ENCODE data around the gene HPSE2. TPM values are rescaled to one million over a fixed set of nuclear protein-coding genes. Genes with fewer than 3 reads are reported as not detected.

Gene HPSE2
- polyA plus RNA-seq, 1 of the 3 experiments (the other 2 are of a cell fraction) = not detected

- POLR2A ChIA-PET = no interaction called here
- H3K9me3 ChIP-seq = no peaks in the 10 kb centered on the region
- WGBS (ENCODE audit: low lambda C conversion rate) = 3% methylated on average over 2 of the region's 2 CpGs
- H3F3A ChIP-seq (replicated peaks; ENCODE audit: insufficient read depth) = no peaks in the 10 kb centered on the region
- H3K4me3 ChIP-seq (ENCODE audit: low read depth in 2 of 2, low read length in 1 of 2) = no peak overlapping the region
- no peaks in the 10 kb centered on the region for H3K4me1 ChIP-seq (ENCODE audit: control insufficient read depth in 1 of 2, insufficient read depth in 2 of 2, low read depth in 1 of 2, low read length in 1 of 2)
- H4K20me1 ChIP-seq (ENCODE audit: insufficient read depth) = no peaks in the 10 kb centered on the region
- no peak overlapping the region for H2AFZ ChIP-seq (ENCODE audit: low read depth)
- H3K4me2 ChIP-seq = no peak overlapping the region
- H3K9me2 ChIP-seq = no peaks in the 10 kb centered on the region
- no peak overlapping the region for H3K27ac ChIP-seq (ENCODE audit: low read depth in 2 of 2, low read length in 1 of 2)
- H3K9ac ChIP-seq = no peak overlapping the region
- no peaks in the 10 kb centered on the region for H3K79me2 ChIP-seq (ENCODE audit: insufficient read depth)
- DNase-seq = no peak
- CTCF ChIA-PET = no interaction called here
- TF ChIP-seq YY1 (IDR thresholded peaks at IDR 0.05; ENCODE audit: low read depth) (no peak), RFX5 (IDR thresholded peaks at IDR 0.05; ENCODE audit: low read length) (no peak), GATA2 (CRISPR knock-in tag; IDR thresholded peaks at IDR 0.05) (no peak), EZH2phosphoT487 (IDR thresholded peaks at IDR 0.05; ENCODE audit: borderline replicate concordance, low read depth) (no peak), REST (IDR thresholded peaks at IDR 0.05; ENCODE audit: low read depth, low read length) (no peak), GABPA (IDR thresholded peaks at IDR 0.05; ENCODE audit: low read depth) (no peak), MXI1 (IDR thresholded peaks at IDR 0.05; ENCODE audit: low read depth, low read length) (no peak), FOXM1 (IDR thresholded peaks at IDR 0.05; ENCODE audit: low read depth) (no peak), TEAD4 (IDR thresholded peaks at IDR 0.05; ENCODE audit: borderline replicate concordance, insufficient read depth) (no peak), FOSL2 (IDR thresholded peaks at IDR 0.05; ENCODE audit: borderline replicate concordance, low read depth) (no peak)
- TF ChIP-seq, protein P1, sequence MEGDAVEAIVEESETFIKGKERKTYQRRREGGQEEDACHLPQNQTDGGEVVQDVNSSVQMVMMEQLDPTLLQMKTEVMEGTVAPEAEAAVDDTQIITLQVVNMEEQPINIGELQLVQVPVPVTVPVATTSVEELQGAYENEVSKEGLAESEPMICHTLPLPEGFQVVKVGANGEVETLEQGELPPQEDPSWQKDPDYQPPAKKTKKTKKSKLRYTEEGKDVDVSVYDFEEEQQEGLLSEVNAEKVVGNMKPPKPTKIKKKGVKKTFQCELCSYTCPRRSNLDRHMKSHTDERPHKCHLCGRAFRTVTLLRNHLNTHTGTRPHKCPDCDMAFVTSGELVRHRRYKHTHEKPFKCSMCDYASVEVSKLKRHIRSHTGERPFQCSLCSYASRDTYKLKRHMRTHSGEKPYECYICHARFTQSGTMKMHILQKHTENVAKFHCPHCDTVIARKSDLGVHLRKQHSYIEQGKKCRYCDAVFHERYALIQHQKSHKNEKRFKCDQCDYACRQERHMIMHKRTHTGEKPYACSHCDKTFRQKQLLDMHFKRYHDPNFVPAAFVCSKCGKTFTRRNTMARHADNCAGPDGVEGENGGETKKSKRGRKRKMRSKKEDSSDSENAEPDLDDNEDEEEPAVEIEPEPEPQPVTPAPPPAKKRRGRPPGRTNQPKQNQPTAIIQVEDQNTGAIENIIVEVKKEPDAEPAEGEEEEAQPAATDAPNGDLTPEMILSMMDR (IDR thresholded peaks at IDR 0.05) = no peak
- peaks cover 2% of the 10 kb centered on the region; the same call in 1 of the 2 replicates for H3K27me3 ChIP-seq (ENCODE audit: insufficient read depth)
- no peaks in the 10 kb centered on the region for H3K36me3 ChIP-seq (replicated peaks in 1 of 2; ENCODE audit: control insufficient read depth in 1 of 2, insufficient read depth in 2 of 2, low read length in 1 of 2)
Observed at GRCh38 chr10:98563811-98564210, 671.8 kb downstream of the HPSE2 start.

DNA sequence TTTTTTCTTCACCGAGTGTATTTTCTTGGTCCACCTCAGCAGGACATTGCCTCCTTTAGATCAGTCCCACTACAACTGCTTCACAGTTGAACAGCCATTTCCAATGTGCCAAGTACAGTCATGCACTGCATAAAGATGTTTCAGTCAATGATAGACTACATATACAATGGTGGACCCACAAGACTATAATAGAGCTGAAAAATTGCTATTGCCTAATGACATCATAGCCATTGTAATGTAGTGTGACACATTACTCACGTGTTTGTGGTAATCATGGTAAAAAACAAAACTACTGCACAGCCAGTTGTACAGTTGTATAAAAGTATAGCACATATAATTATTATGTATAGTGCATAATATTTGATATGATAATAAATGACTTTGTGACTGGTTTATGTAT, 675.1 kb downstream of the HPSE2 start:
- no peaks in the 10 kb centered on the region for H3K4me1 ChIP-seq (ENCODE audit: control insufficient read depth in 1 of 2, insufficient read depth in 2 of 2, low read depth in 1 of 2, low read length in 1 of 2)
- H3K27me3 ChIP-seq (ENCODE audit: insufficient read depth) = peaks cover 5% of the 10 kb centered on the region; the same call in 1 of the 2 replicates
- WGBS (ENCODE audit: low lambda C conversion rate) = 15% methylated on average over 2 of the region's 2 CpGs
- H3K36me3 ChIP-seq (replicated peaks in 1 of 2; ENCODE audit: control insufficient read depth in 1 of 2, insufficient read depth in 2 of 2, low read length in 1 of 2) = no peaks in the 10 kb centered on the region
- no peak for DNase-seq
- no peaks in the 10 kb centered on the region for H3K9me2 ChIP-seq
- H2AFZ ChIP-seq (ENCODE audit: low read depth) = no peak overlapping the region
- no peaks in the 10 kb centered on the region for H3K79me2 ChIP-seq (ENCODE audit: insufficient read depth)
- no peak for TF ChIP-seq MXI1 (IDR thresholded peaks at IDR 0.05; ENCODE audit: low read depth, low read length)
- no peak for TF ChIP-seq GATA2 (CRISPR knock-in tag; IDR thresholded peaks at IDR 0.05)
- no peak for TF ChIP-seq MEF2A (IDR thresholded peaks at IDR 0.05; ENCODE audit: borderline replicate concordance, low read depth)
- TF ChIP-seq, protein P2, sequence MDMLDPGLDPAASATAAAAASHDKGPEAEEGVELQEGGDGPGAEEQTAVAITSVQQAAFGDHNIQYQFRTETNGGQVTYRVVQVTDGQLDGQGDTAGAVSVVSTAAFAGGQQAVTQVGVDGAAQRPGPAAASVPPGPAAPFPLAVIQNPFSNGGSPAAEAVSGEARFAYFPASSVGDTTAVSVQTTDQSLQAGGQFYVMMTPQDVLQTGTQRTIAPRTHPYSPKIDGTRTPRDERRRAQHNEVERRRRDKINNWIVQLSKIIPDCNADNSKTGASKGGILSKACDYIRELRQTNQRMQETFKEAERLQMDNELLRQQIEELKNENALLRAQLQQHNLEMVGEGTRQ (IDR thresholded peaks at IDR 0.05; ENCODE audit: borderline replicate concordance, low read depth, low read length) = no peak
- TF ChIP-seq EZH2phosphoT487 (IDR thresholded peaks at IDR 0.05; ENCODE audit: borderline replicate concordance, low read depth) = no peak
- no peak for TF ChIP-seq FOXM1 (IDR thresholded peaks at IDR 0.05; ENCODE audit: low read depth)
- TF ChIP-seq TAF1 (IDR thresholded peaks at IDR 0.05; ENCODE audit: borderline replicate concordance, low read depth, low read length) = no peak
- TF ChIP-seq ELF1 (IDR thresholded peaks at IDR 0.05) = no peak
- TF ChIP-seq TEAD4 (IDR thresholded peaks at IDR 0.05; ENCODE audit: borderline replicate concordance, insufficient read depth) = no peak
- no peak for TF ChIP-seq GABPA (IDR thresholded peaks at IDR 0.05; ENCODE audit: low read depth)
- H3F3A ChIP-seq (replicated peaks; ENCODE audit: insufficient read depth) = no peaks in the 10 kb centered on the region
- H3K27ac ChIP-seq (ENCODE audit: low read depth in 2 of 2, low read length in 1 of 2) = no peak overlapping the region
- no peaks in the 10 kb centered on the region for H3K9me3 ChIP-seq
- POLR2A ChIA-PET = no interaction called here
- no peak overlapping the region for H3K4me2 ChIP-seq
- H3K9ac ChIP-seq = no peak overlapping the region
- CTCF ChIA-PET = no interaction called here
- H3K4me3 ChIP-seq (ENCODE audit: low read depth in 2 of 2, low read length in 1 of 2) = no peak overlapping the region
- H4K20me1 ChIP-seq (ENCODE audit: insufficient read depth) = no peaks in the 10 kb centered on the region

Measured in SK-N-SH (cell line).